ENCODE data around the gene MOB2.

Gene MOB2

GRCh38 chr11:1485504-1485885 lies 1.1 kb downstream of the MOB2 start:
- no peak for DNase-seq (ENCODE audit: low read depth in 2 of 2)

- no peak for DNase-seq (ENCODE audit: low read depth in 2 of 2)
Measured at GRCh38 chr11:1484695-1485503, 1.7 kb downstream of the MOB2 start.

GRCh38 chr11:1484061-1484671 lies 2.4 kb downstream of the MOB2 start:
- DNase-seq (ENCODE audit: low read depth in 2 of 2): no peak

- no peak for DNase-seq (ENCODE audit: low read depth in 2 of 2)
Measured at GRCh38 chr11:1483445-1483961, 3.1 kb downstream of the MOB2 start.

GRCh38 chr11:1482581-1483444 lies 3.8 kb downstream of the MOB2 start:
- DNase-seq (ENCODE audit: low read depth in 2 of 2): no peak

- DNase-seq (ENCODE audit: low read depth in 2 of 2): no peak
Measured at GRCh38 chr11:1481861-1482441, 4.6 kb downstream of the MOB2 start.

GRCh38 chr11:1481483-1481825 lies 5.1 kb downstream of the MOB2 start:
- DNase-seq (ENCODE audit: low read depth in 2 of 2): no peak

- DNase-seq (ENCODE audit: low read depth in 2 of 2): no peak
Measured at GRCh38 chr11:1480555-1481482, 5.8 kb downstream of the MOB2 start.

GRCh38 chr11:1480191-1480554 lies 6.4 kb downstream of the MOB2 start:
- no peak for DNase-seq (ENCODE audit: low read depth in 2 of 2)

- no peak for DNase-seq (ENCODE audit: low read depth in 2 of 2)
Measured at GRCh38 chr11:1479678-1480118, 6.9 kb downstream of the MOB2 start.

- no peak for DNase-seq (ENCODE audit: low read depth in 2 of 2)
Measured at GRCh38 chr11:1479006-1479677, 7.4 kb downstream of the MOB2 start.

- no peak for DNase-seq (ENCODE audit: low read depth in 2 of 2)
Measured at GRCh38 chr11:1478544-1478943, 8.0 kb downstream of the MOB2 start.

- no peak for DNase-seq (ENCODE audit: low read depth in 2 of 2)
Measured at GRCh38 chr11:1478011-1478410, 8.6 kb downstream of the MOB2 start.

GRCh38 chr11:1476940-1477736 lies 9.4 kb downstream of the MOB2 start:
- DNase-seq (ENCODE audit: low read depth in 2 of 2): no peak

- no peak for DNase-seq (ENCODE audit: low read depth in 2 of 2)
Measured at GRCh38 chr11:1475841-1476240, 10.7 kb downstream of the MOB2 start.

GRCh38 chr11:1473786-1474185 lies 12.8 kb downstream of the MOB2 start:
- no peak for DNase-seq (ENCODE audit: low read depth in 2 of 2)

GRCh38 chr11:1473011-1473628 lies 13.5 kb downstream of the MOB2 start:
- DNase-seq (ENCODE audit: low read depth in 2 of 2): no peak

GRCh38 chr11:1472180-1473005 lies 14.2 kb downstream of the MOB2 start:
- DNase-seq (ENCODE audit: low read depth in 2 of 2): no peak
